HepG2 (cell line): ENCODE measurements around the gene LRRC17. TPM values are rescaled to one million over a fixed set of nuclear protein-coding genes. Genes with fewer than 3 reads are reported as not detected.

Source experiments
- ATAC-seq: fragments of 200-7000 bp; cut with Tn5 transposase; 3 replicates; pipeline ENCODE4 v1.9.1; 2020; ENCODE audit warnings: mild to moderate bottlenecking, moderate library complexity
- BruUV-seq: library from RNA; stranded (reverse); fragments of 400-500 nt; replicated peaks from 2 replicates; lab custom pipeline; 2021; lab: Mats Ljungman, UMichigan
- CTCF ChIA-PET: fragments of 300-600 bp; formaldehyde crosslinking; extraction: SDS; loops from one replicate; lab custom pipeline; 2021; ENCODE audit warnings: low total read pairs, inconsistent platforms, low intra/inter-chr PET ratio; lab: Yijun Ruan, JAX
- POLR2A ChIA-PET: fragments of 350-600 bp; sonication (Branson Sonifier 250); formaldehyde crosslinking; loops from one replicate; lab custom pipeline; 2020; ENCODE audit warnings: antibody characterized with exemption, inconsistent platforms; lab: Yijun Ruan, JAX
- DNase-seq: peaks from one replicate; pipeline ENCODE4 v3.0.0-alpha.2; 2015; ENCODE audit warnings: low spot score
- FAIRE-seq: peaks from 3 replicates; lab custom pipeline; 2011; peaks lifted over from hg19 to GRCh38; lab: Jason Lieb, UNC
- H2AFZ ChIP-seq: one replicate; pipeline ENCODE4 v1.6.1; 2011; ENCODE audit warnings: low read length, inconsistent platforms
- H3K27ac ChIP-seq: fragments of 300-600 bp; 3 replicates; pipeline ENCODE4 v1.8.0; 2011; ENCODE audit warnings: mixed run types, mild to moderate bottlenecking, mixed read lengths, low read length, inconsistent platforms; ENCODE audit not compliant: insufficient read depth; ENCODE audit errors: extremely low read length
- H3K27me3 ChIP-seq, 2 experiments: fragments of 200-600 bp in 1 of 2; 2 replicates in 1 of 2; 3 replicates in 1 of 2; pipeline versions ENCODE4 v1.6.0 to v1.8.0; 2011; ENCODE audit warnings: low read length in 2 of 2, mild to moderate bottlenecking in 2 of 2, moderate library complexity in 2 of 2, inconsistent platforms in 1 of 2; ENCODE audit not compliant: insufficient read depth in 2 of 2, control insufficient read depth in 1 of 2
- H3K36me3 ChIP-seq, 2 experiments: fragments of 200-600 bp in 1 of 2; replicated peaks in 1 of 2; 2 replicates in 1 of 2; 3 replicates in 1 of 2; pipeline versions ENCODE4 v1.5.1 to v1.8.0; 2011; ENCODE audit warnings: low read length in 2 of 2, inconsistent platforms in 1 of 2; ENCODE audit not compliant: insufficient read depth in 2 of 2, control insufficient read depth in 1 of 2
- H3K4me1 ChIP-seq: 2 replicates; pipeline ENCODE4 v1.5.1; 2012; ENCODE audit warnings: low read length, inconsistent platforms; ENCODE audit not compliant: insufficient read depth
- H3K4me2 ChIP-seq: 2 replicates; pipeline ENCODE4 v1.6.0; 2011; ENCODE audit warnings: low read depth, low read length, inconsistent platforms
- H3K4me3 ChIP-seq, 3 experiments: fragments of 200-600 bp in 1 of 3; sonication (generic), shearing (Covaris generic) in 1 of 3; replicated peaks in 1 of 3; 2 replicates each; pipeline ENCODE4 v1.5.1; 2011 to 2016; ENCODE audit warnings: low read length in 3 of 3, inconsistent platforms in 2 of 3, low read depth in 2 of 3, mild to moderate bottlenecking in 2 of 3, control low read depth in 1 of 3, mixed read lengths in 1 of 3; ENCODE audit not compliant: insufficient read depth in 1 of 3
- H3K79me2 ChIP-seq: one replicate; pipeline ENCODE4 v1.6.1; 2011; ENCODE audit warnings: low read length, inconsistent platforms; ENCODE audit not compliant: insufficient read depth
- H3K9ac ChIP-seq: 2 replicates; pipeline ENCODE4 v1.6.0; 2011; ENCODE audit warnings: mild to moderate bottlenecking, low read depth, low read length, inconsistent platforms; ENCODE audit not compliant: insufficient read depth
- H3K9me3 ChIP-seq: 2 replicates; pipeline ENCODE4 v1.5.1; 2012; ENCODE audit warnings: mild to moderate bottlenecking, low read length
- H4K20me1 ChIP-seq: 2 replicates; pipeline ENCODE4 v1.6.0; 2011; ENCODE audit warnings: inconsistent platforms, mild to moderate bottlenecking, low read length, moderate library complexity; ENCODE audit not compliant: insufficient read depth
- TFDP1 ChIP-seq: IDR thresholded peaks from 2 replicates; pipeline ENCODE4 v1.6.1; 2016; ENCODE audit warnings: missing compliant biosample characterization, missing genetic modification reagents, borderline replicate concordance
- ZNF556 ChIP-seq: sonication (generic); formaldehyde crosslinking; IDR thresholded peaks from 2 replicates; pipeline ENCODE4 v1.4.0; 2020; ENCODE audit warnings: mild to moderate bottlenecking, missing genetic modification reagents, borderline replicate concordance
- ZNF800 ChIP-seq: sonication (generic); formaldehyde crosslinking; IDR thresholded peaks from 2 replicates; pipeline ENCODE4 v1.4.0; 2020; ENCODE audit warnings: missing genetic modification reagents
- ZXDC ChIP-seq: sonication (generic); formaldehyde crosslinking; IDR thresholded peaks from 2 replicates; pipeline ENCODE4 v1.5.0; 2020; ENCODE audit warnings: mild to moderate bottlenecking, missing genetic modification reagents
- WGBS: methylation state at CpG from one replicate; pipeline ENCODE4 v1.1.6; 2017; ENCODE audit warnings: low lambda C conversion rate; 5-methylcytosine and 5-hydroxymethylcytosine counted together
- in situ Hi-C: cut with HindIII; loops from 2 replicates; pipeline ENCODE4 v1.10.0; 2017; ENCODE audit warnings: low pct_unique_long_range_greater_than_20kb; ENCODE audit not compliant: extremely low pct_ligation_motif_present
- intact Hi-C: fragments of 100-400 bp; cut with micrococcal nuclease; formaldehyde crosslinking; loops from one replicate; pipeline ENCODE4 v1.10.0; 2022; ENCODE audit not compliant: unreplicated experiment
- polyA plus RNA-seq, 8 experiments: library from polyadenylated mRNA; depleted of rRNA in 3 of 8; stranded (reverse) in 7 of 8; unstranded in 1 of 8; fragments of >200 nt; fragmentation: Illumina TruSeq in 4 of 8; extraction: Trizol in 4 of 8; gene quantifications; 2 replicates each; pipeline versions ENCODE4 v1.2.1 to v1.2.3, GENCODE V29; 2011 to 2016; ENCODE audit warnings: low read depth in 4 of 8, missing spikeins in 1 of 8, mixed read lengths in 1 of 8; ENCODE audit not compliant: insufficient read depth in 1 of 8
- total RNA-seq, 5 experiments: library from RNA; depleted of rRNA; stranded (reverse); fragments of >200 nt; fragmentation: Illumina TruSeq; extraction: Trizol; gene quantifications; 2 replicates each; pipeline ENCODE4 v1.2.3, GENCODE V29; 2016; ENCODE audit warnings: low read depth in 1 of 5

Gene LRRC17
- total and polyA plus RNA-seq, 2 of the 13 experiments (the other 11 are each of a cell fraction or from before 2014, with no cell fraction given), result 0.20 to 0.66 TPM

DNA sequence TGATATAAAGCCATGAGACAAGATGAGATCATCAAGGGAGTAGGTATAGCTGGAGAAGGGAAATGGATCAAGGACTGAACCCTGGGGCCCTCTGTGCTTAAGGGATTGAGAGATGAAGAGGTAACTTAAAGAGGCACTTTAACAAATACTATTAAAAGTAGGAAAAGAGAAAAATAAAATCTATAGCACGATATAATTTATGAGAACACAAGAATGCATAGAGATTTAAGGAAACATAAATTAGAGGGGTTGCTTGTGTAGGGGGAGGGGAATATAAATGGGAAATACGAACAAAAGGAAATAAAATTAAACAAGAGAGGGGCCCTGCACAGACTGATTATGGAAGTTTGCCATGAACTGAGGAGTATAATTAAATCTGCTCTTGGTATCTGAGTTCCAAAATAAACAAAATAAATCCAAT, 15.6 kb upstream of the LRRC17 start:
- no peak overlapping the region for H3K4me2 ChIP-seq
- intact Hi-C loops, result no loop called here
- WGBS, result 44% methylated on average over 2 of the region's 2 CpGs

More for the DNA sequence above, 15.6 kb upstream of the LRRC17 start:
- DNase-seq, result no peak
- H3K9ac ChIP-seq, result no peak overlapping the region
- POLR2A ChIA-PET, result no interaction called here
- H4K20me1 ChIP-seq, result no peaks in the 10 kb centered on the region
- CTCF ChIA-PET, result no interaction called here
- H2AFZ ChIP-seq, result no peak overlapping the region
- no peaks in the 10 kb centered on the region for H3K79me2 ChIP-seq
- ATAC-seq, result no peak
- FAIRE-seq, result no peak
- H3K4me1 ChIP-seq, result no peaks in the 10 kb centered on the region
- no TSS peak for BruUV-seq
- in situ Hi-C loops, result no loop called here
- H3K36me3 ChIP-seq, result no peaks in the 10 kb centered on the region
- no peaks in the 10 kb centered on the region for H3K27me3 ChIP-seq
- H3K27ac ChIP-seq, result no peak overlapping the region
- no peaks in the 10 kb centered on the region for H3K9me3 ChIP-seq
- no peak overlapping the region for H3K4me3 ChIP-seq
- TF ChIP-seq ZNF800, result no peak
- TF ChIP-seq TFDP1, result no peak
- no peak for TF ChIP-seq ZNF556 (CRISPR knock-in tag)
- TF ChIP-seq ZXDC (CRISPR knock-in tag), result no peak
- TF ChIP-seq, all 625 proteins: peak for 0
